ENCODE measurements around the gene PRKCA. TPM values are rescaled to one million over a fixed set of nuclear protein-coding genes. Genes with fewer than 3 reads are reported as not detected.
A peak's percentile ranks its signal among the peaks of the same experiment; 100 is the strongest.

PRKCA gene
- total RNA-seq, 2 donors from 2014 or later, result 10.9 to 12.4 TPM

DNA sequence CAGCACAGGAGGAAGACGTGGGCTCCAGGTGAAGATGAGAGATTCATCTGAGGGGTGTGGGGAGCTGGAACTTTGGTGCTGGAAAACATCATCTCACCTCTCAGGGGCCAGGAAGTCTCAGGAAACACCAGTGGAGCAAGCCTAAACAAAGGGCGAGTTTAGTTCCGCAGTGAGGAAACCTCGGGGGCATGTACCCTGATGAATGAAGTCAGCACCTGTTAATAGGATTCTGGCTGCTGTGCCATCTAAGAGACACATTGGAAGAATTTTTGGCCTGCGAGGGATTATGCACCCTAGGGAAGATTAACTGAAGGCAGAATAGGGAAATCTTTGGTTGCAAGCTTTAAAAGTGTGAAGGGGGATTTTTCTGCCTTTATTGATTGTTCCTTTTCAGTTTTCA lies 437.8 kb downstream of the PRKCA start:
- DNase-seq (ENCODE audit: low spot score), result peak; percentile 16
- intact Hi-C loops (cut with DNase I), result no loop called here

DNA sequence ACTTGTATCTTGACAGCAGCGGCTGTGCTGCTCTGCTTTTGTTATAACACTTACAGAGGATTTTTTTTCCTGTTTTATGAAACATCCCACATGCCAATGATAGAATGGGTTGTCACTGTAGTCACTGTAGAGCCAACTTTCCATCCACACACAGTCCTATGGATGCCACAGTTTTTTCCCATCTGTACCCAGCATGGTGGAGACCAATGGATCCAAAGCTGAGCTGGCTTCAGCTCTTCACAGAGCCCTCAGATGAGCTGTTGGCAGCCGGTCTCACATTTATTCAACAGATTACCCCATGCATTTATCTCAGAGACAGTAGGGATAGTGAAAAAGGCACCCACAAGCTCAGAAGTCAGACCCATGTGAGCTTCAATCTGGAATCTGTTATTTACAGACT lies 441.1 kb downstream of the PRKCA start:
- DNase-seq (ENCODE audit: low spot score), result no peak
- intact Hi-C loops (cut with DNase I), result no loop called here

DNA sequence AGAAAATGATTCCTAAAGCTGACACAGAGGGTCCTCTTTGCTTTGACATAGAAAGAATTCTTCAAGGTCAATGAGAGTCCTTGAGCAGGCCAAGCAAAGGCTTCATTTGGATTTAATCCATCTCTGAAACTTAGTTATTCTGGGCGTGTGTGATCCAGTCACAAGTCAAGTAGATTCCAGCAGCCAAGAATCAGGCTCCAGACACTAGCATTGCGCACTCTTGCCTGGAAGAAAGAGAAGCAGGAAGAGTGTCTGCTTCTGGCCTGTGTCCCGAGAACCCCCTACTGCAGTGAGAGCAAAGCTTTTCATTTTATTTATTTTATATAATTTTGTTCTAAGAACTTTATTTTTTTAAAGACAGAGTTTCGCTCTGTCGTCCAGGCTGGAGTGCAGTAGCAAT lies 444.3 kb downstream of the PRKCA start:
- DNase-seq (ENCODE audit: low spot score), result peak; percentile 5
- intact Hi-C loops (cut with DNase I), result no loop called here

DNA sequence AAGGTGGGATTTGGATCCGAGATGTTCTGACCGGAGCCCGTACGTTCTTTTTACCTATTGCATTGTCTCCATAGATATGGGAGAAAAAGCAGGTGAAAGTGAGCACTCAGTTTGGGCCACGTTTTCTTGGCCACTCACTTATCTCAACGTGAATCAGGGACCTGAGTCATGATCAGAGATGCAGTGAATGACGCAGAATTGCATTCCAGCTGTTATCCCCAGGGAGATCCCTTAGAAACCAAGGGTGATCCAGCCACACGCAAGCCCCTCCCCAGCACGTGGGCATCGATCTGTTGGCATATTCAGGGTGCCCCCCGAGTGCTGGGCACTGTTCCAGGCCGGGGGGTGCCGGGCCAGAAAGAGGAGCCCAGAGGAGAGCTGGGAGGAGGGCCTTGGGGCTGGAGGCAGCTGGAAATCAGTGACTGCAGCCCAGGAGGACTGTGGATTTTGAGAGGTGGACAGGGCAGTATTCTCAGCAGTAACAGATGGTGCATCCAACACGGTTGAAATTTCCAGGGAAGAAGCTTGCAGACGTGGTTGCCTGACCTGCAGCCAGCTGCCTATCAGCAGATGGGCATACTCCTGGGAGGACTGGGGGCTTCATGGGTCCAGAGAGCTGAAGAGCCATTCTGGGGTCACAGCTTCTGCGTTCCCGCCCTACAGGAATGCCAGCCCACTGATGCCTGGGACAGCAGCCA lies 445.3 kb downstream of the PRKCA start:
- peak; percentile 50 for DNase-seq (ENCODE audit: low spot score)
- intact Hi-C loops (cut with DNase I), result no loop called here

DNA sequence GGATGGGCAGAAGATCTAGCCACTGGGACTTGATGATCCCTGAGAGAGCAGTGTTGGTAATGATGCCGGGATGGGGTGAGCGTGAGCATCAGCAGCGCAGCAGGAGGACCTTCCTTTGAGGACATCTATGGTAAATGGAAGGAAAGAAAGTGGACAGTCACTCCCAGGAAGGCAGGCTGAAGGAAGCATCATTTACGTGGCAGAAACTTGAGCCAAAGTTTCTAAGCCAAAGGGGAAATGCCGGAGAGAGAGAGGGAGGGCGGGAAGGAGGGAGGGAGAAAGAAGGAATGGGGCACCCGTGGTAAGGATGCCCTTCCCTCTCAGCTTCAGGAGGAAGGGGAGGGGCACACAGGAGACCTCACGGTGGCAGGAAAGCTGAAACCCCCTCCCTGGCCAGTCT lies 446.2 kb downstream of the PRKCA start:
- DNase-seq (ENCODE audit: low spot score), result peak; percentile 7
- intact Hi-C loops (cut with DNase I), result no loop called here

DNA sequence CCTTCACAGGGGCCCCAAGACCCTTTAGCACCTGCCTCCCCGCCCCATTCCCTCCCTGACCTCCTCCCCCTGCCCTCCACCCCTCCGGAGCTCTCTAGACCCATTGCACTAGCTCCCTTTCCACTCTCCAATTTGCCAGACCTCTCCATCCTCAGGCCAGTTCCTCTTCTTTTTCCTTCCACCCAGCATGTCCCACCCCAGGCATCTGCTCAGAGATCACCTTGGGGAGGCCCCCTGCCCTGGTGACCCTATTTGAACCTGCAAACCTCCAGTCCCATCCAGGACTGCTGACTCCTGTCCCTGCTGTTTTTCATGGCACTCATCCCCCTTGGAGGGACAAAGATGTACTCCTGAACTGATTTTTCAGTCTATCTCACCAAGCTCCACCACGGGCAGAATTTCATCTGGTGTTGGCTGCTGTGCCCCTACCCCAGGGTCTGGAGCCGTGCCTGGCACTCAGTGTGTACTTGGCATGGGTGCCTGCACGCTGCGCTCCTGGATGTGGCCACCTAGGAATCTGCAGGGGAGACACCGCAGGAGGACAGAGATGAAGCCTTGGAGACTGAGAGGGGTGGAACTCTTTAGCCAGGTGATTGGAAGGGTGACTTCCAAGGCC lies 446.9 kb downstream of the PRKCA start:
- intact Hi-C loops (cut with DNase I), result no loop called here
- no peak for DNase-seq (ENCODE audit: low spot score)

DNA sequence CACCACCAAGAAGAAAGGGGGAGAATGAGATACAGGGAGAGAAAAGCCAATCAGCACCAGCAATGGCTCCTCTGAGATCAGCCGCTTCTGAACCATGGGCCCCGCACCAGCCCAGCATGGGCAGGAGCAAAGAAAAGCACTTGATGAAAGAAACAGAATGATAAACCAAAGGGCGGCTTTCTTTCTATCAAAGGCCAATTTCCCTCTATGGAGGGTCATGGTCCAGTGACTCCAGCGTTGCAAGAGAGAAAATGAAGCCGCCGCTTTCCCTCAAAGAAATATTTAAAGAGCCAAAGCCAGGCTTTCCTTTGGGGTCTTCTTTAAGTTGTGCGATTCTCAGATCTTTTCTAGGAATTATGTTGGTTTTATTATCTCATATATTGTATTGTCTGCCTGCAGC lies 447.7 kb downstream of the PRKCA start:
- intact Hi-C loops (cut with DNase I), result no loop called here
- DNase-seq (ENCODE audit: low spot score), result no peak

DNA sequence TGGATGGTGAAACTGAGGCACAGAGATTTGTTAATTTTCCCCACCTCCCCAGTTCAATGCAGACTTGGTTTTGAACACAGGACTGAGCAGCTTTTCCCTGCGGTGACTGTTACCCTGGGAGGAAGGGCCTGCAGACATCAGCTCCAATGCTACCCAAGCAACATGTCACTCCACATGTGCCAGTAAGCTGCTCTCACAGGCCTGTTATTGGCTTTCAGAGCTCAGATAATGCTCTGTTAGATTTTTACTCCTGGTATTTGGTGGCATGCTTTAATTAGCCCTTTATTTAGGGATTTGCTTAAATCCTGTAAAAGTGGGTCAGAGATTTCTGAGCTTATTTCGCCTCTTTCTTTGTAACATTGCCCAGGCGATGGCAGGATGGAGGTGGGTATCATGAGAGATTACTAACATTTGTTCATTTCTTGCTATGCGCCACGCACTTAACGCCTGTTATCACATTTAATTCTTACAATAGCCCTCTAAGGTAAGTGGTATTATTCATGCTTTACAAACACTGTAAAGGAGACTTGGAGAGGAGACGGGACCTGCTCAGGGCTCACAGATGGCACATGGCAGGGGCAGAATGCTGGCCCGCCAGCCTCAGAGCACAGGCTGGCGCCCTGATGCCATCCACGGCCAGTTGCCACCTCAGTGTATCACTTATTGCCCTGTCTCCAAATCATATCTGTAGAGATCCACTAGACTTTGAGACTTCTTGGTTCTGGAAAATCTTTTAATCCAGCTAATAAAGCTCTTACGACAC lies 448.5 kb downstream of the PRKCA start:
- intact Hi-C loops (cut with DNase I), result no loop called here
- DNase-seq (ENCODE audit: low spot score), result no peak

DNA sequence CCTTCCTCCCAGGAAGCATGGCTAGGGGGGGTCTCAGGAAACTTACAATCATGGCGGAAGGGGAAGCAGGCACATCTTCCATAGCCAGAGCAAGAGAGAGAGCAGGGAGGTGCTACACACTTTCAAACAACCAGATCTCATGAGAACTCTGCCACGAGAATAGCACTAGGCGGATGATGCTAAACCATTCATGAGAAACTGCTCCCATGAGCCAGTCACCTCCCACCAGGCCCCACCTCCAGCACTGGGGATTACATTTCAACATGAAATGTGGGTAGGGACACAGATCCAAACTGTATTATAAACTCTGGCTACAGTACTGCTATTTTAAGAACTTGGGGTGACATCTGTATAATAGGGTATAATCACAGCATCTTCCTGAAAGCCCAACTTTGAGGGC lies 449.4 kb downstream of the PRKCA start:
- no peak for DNase-seq (ENCODE audit: low spot score)
- intact Hi-C loops (cut with DNase I), result no loop called here

DNA sequence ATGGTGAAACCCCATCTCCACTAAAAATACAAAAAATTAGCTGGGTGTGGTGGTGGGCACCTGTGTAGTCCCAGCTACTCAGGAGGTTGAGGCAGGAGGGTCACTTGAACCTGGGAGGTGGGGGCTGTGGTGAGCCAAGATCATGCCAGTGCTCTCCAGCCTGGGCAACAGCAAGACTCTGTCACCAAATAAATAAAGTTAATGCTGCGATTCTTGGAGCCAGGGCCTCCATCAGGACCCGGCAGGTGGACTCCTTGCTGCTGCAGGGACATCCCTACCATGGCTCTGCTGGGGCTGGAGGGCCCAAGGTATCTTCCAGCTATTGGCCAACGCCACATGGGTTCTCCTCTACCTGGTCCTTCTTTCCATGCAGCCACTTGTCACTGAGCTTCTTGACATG lies 450.0 kb downstream of the PRKCA start:
- DNase-seq (ENCODE audit: low spot score), result no peak
- intact Hi-C loops (cut with DNase I), result no loop called here

DNA sequence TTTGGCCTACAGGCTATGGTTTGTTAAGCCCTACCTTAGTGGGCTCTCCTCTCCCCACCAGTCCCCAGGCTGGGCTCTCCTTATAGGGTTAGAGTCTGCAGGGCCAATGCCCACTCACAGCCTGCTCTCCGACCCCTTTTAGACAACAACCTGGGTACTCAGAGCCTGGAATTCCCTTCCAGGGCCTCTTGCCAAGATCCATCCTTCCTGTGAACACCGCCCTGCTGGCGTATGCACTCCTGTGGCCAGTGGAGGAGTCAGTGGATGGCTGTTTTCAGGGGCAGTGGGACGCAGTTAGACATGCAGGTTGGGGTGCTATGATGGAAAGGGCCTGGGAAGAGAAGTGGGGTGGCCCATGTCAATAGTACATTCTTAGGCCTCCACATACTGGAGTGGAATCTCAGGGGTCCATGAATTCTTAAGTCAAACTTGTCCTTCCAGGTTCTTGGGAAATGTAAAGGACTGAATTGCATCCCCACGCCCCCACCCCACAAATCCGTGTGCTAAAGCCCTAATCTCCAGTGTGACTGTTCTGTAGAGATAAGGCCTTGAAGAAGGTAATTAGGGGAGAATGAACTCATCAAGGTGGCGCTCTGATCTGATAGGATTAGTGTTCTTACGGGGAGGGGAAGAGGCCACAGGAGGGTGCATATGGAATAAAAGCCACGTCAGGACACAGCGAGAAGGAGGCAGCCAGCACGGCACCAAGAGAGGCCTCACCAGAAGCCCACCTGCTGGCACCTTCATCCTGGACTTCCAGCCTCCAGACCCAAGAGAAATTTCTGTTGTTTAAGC lies 450.9 kb downstream of the PRKCA start:
- no peak for DNase-seq (ENCODE audit: low spot score)
- intact Hi-C loops (cut with DNase I), result no loop called here

DNA sequence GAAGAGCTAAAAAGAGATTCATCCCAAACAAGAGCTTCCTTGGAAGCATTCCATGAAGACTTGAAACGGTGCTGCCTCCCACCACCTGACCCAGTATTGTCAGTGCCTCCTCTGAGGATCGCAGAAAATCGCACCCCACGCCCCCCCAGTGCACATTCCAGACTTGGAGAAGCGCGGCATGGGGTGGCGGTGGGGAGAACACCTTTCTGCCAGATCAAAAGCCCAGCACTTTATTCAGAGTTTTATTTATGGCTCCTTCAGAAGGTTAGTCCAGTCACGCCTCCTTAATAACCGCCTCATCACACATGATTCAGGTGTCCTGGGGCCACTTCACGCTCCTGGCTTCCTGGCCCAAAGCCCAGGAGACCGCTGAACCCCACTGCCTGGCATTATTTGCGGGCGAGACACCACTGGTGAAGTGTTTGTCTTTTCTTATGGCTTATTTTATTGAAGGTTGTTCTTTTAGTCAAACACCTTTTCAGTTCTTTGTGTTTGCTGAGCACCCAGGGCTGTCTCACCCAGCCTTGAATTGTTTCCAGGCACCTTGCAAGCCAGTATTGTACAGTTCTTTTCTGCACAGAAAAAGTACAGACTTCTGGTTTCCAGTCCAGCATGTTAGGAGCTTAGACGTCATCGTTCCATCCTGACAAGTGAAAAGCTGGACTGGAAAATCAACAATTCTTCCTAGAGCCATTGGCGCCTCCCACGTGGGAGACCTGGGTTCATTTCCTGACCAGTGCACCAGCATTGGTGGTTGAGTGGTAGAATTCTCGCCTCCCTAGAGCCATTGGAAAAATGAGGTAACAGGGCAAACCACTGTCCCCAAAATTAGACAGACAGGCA lies 452.9 kb downstream of the PRKCA start:
- intact Hi-C loops (cut with DNase I), result no loop called here

DNA sequence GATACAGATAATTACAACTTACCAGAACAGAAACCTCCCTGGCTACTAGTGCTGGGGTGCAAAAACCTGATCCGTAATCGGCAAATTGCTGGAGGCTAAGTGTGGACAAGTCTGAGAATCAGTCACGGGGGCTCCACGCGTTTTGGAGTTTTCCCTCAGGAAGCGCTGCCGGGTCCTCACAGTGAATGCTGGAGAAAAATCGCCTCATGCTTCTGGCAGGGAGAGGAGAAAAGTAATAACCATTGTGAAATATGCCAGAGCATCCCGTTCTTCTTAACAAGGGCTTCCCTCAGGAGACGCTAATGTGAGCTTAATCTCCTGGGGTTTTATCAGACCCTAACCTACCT lies 453.5 kb downstream of the PRKCA start:
- no peak for DNase-seq (ENCODE audit: low spot score)
- intact Hi-C loops (cut with DNase I), result no loop called here

More for the DNA sequence above, 452.9 kb downstream of the PRKCA start:
- DNase-seq (ENCODE audit: low spot score), result no peak

DNA sequence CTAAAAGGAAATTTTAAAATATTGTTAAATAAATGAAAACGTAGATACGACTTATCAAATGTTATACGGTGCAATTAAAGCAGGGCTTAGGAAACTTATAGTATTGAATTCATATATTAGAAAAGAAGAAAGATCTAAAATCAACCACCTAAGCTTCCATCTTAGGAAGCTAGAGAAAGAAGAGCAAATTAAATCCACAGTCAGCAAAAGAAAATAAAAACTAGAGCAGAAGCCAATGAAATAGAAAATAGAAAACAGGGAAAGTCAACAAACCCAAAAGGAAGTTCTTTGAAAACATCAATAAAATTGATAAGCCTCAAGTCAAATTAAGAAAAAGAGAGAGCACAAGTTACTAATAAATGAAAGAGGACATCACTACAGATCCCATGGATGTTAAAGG lies 457.9 kb downstream of the PRKCA start:
- intact Hi-C loops (cut with DNase I), result no loop called here
- DNase-seq (ENCODE audit: low spot score), result no peak

DNA sequence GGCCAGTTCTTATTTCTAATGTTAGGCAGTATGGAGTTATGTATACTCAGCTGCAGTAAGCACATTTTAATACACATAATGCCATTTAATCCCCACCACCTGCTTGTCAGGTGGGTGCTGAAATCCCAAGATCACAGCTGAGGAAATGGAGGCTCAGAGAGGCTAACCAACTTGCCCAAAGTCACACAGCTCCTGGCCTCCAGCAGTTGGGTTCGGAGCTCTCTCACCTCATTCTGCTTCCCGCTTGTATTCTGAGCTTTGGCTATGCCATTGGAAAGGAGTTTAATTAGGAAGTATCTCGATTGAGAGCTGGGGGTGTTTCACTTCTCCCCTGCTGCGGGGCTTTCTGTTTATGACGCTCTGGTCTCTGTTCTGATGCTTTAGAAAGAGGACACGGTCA lies 459.9 kb downstream of the PRKCA start:
- DNase-seq (ENCODE audit: low spot score), result no peak
- intact Hi-C loops (cut with DNase I), result no loop called here

DNA sequence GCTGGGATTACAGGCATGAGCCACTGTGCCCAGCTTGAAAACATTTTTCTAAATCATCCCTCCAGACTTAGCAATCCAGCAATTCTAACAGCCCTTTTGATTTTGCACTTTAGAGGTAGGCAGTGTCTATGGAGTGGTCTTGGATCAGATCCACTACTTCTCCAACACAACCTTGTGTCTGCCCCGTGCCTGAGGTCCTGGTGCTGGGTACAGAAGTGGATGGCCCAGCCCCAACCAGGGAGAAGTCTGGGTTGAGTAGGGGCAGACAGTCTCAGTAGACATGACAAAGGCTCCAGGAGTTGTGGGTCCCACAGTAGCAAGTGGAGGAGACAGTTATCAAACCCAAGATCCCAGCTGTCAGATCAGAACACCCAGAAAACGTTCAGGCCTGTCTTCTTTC lies 460.6 kb downstream of the PRKCA start:
- intact Hi-C loops (cut with DNase I), result no loop called here
- DNase-seq (ENCODE audit: low spot score), result no peak

DNA sequence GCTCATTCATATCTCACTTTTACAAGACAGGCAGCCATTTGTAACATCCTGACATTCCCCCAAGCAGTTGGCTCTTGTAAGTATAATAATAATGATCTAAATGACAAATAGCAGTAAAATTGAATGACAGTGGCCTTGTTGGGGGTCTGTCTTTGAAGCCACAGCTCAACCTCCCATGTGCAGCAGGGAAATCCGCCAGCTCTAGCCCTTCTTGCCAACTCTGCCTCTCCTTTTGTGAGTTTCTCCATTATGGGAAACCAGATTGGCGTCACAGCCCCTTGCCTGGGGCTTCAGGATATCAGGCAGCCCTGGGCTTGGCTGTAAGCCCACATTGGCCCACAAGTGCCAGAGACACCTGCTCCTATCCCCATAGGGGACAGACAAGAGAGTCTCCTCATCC lies 462.1 kb downstream of the PRKCA start:
- intact Hi-C loops (cut with DNase I), result no loop called here
- DNase-seq (ENCODE audit: low spot score), result no peak

DNA sequence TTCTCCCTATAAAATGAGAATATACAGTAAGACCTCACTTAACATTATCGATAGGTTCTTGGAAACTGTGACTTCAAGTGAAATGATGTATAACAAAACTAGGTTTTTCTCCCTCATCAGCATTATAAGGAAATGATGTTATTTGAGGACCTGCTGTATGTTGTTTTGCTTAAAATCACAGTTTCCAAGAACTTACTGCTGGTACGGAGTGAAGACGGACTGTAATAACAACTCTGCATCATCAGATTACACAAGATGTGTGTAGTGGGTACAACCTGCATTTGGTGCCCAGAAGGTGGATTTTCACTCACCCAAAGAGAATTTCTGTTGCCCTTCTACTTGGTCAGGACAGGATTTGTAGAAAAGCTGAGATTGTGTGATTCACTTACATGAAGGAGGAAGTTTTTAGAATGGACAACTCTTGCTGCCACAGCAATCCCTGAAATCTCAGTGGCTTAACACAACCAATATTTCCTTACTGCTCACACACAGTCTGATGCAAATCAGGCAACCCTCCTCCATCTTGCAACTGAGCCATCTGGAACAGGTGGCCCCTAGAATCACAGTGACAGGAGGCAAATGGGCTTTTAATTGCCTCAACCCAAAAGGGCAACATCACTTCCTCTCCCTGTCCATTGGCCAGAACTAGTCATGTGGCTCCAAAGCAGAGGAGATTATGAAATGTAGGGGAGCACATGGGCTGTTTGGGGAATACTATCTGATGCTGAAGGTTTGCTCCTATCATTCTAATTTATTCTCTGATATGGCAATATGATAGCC lies 464.9 kb downstream of the PRKCA start:
- no peak for DNase-seq (ENCODE audit: low spot score)
- intact Hi-C loops (cut with DNase I), result no loop called here
